SU-DHL-6 (cell line): Measurements from ENCODE around the gene DNAL4.

Source experiments
- H2AFZ ChIP-seq: fragments of 200-600 bp; sonication (generic); 2 replicates; pipeline ENCODE4 v1.6.1; 2014; ENCODE audit warnings: low read depth, mild to moderate bottlenecking, moderate library complexity, mixed read lengths, antibody characterized with exemption, low read length; ENCODE audit not compliant: severe bottlenecking
- H3F3A ChIP-seq: fragments of 200-600 bp; shearing (Covaris generic); 2 replicates; pipeline ENCODE4 v1.6.0; 2016; ENCODE audit warnings: antibody characterized with exemption, mild to moderate bottlenecking; ENCODE audit not compliant: insufficient read depth
- H3K27ac ChIP-seq: fragments of 200-600 bp; sonication (generic); 2 replicates; pipeline ENCODE4 v1.5.1; 2016; ENCODE audit warnings: low read depth, mild to moderate bottlenecking, low read length, moderate library complexity, mixed read lengths
- H3K27me3 ChIP-seq: fragments of 200-600 bp; sonication (generic), shearing (Covaris generic); 2 replicates; pipeline ENCODE4 v1.6.0; 2014; ENCODE audit warnings: mild to moderate bottlenecking, low read length
- H3K36me3 ChIP-seq: fragments of 200-600 bp; sonication (generic); 2 replicates; pipeline ENCODE4 v1.6.1; 2014; ENCODE audit warnings: mild to moderate bottlenecking, low read length, mixed read lengths
- H3K4me2 ChIP-seq: fragments of 300-600, 200-600 bp; shearing (Covaris generic), sonication (generic); 2 replicates; pipeline ENCODE4 v1.6.0; 2014; ENCODE audit warnings: low read length, low read depth, mild to moderate bottlenecking; ENCODE audit not compliant: poor library complexity, severe bottlenecking
- H3K4me3 ChIP-seq: fragments of 200-600 bp; sonication (generic); 2 replicates; pipeline ENCODE4 v1.5.1; 2014; ENCODE audit warnings: antibody characterized with exemption, low read length, mild to moderate bottlenecking, mixed read lengths; ENCODE audit not compliant: insufficient read depth, poor library complexity, severe bottlenecking
- H3K79me2 ChIP-seq: fragments of 200-600 bp; sonication (generic); 2 replicates; pipeline ENCODE4 v1.6.1; 2014; ENCODE audit warnings: mild to moderate bottlenecking, low read length, moderate library complexity; ENCODE audit not compliant: insufficient read depth
- H3K9ac ChIP-seq: fragments of 200-600 bp; sonication (generic); 2 replicates; pipeline ENCODE4 v1.7.0; 2014; ENCODE audit warnings: mild to moderate bottlenecking, low read length
- H3K9me2 ChIP-seq: fragments of 200-600 bp; sonication (generic); replicated peaks from 2 replicates; pipeline ENCODE4 v1.6.1; 2014; ENCODE audit warnings: low read length; ENCODE audit not compliant: insufficient read depth
- H3K9me3 ChIP-seq: fragments of 200-600 bp; sonication (generic); 2 replicates; pipeline ENCODE4 v1.6.1; 2014; ENCODE audit warnings: low read length, mixed read lengths; ENCODE audit not compliant: insufficient read depth
- H4K20me1 ChIP-seq: fragments of 200-600 bp; sonication (generic); 2 replicates; pipeline ENCODE4 v1.6.1; 2014; ENCODE audit warnings: low read depth, mild to moderate bottlenecking, antibody characterized with exemption, low read length, moderate library complexity, mixed read lengths
- CTCF ChIP-seq: fragments of 200-600 bp; sonication (generic); IDR thresholded peaks from one replicate; pipeline ENCODE4 v1.5.1; 2017; ENCODE audit warnings: antibody characterized with exemption, mild to moderate bottlenecking, low read length, moderate library complexity; ENCODE audit not compliant: insufficient read depth, poor library complexity, severe bottlenecking
- EZH2phosphoT487 ChIP-seq: fragments of 200-600 bp; sonication (generic), shearing (Covaris generic); conservative IDR thresholded peaks from 2 replicates; pipeline ENCODE4 v1.6.1; 2018; ENCODE audit warnings: mild to moderate bottlenecking, antibody characterized with exemption, low read length, moderate library complexity, mixed read lengths

The DNAL4 gene

GRCh38 chr22:38829485-38829884 lies 35.5 kb upstream of the DNAL4 start:
- Histone ChIP-seq H3K27me3 (no peaks in the 10 kb centered on the region; the same call in 1 of the 2 replicates), H3K9me2 (no peaks in the 10 kb centered on the region), H3K27ac (no peak overlapping the region), H3F3A (no peaks in the 10 kb centered on the region), H3K36me3 (no peaks in the 10 kb centered on the region), H3K9ac (no peak overlapping the region), H3K79me2 (no peaks in the 10 kb centered on the region), H4K20me1 (no peaks in the 10 kb centered on the region), H2AFZ (no peak overlapping the region), H3K9me3 (no peaks in the 10 kb centered on the region), H3K4me2 (no peak overlapping the region), H3K4me3 (no peak overlapping the region)
- TF ChIP-seq CTCF (no peak), EZH2phosphoT487 (no peak)

GRCh38 chr22:38828616-38829205 lies 34.8 kb upstream of the DNAL4 start:
- no peak overlapping the region for H2AFZ ChIP-seq

GRCh38 chr22:38828191-38828590 lies 34.2 kb upstream of the DNAL4 start:
- TF ChIP-seq CTCF (no peak), EZH2phosphoT487 (no peak)
- H3F3A ChIP-seq, result no peaks in the 10 kb centered on the region

More at GRCh38 chr22:38828616-38829205, 34.8 kb upstream of the DNAL4 start:
- no peaks in the 10 kb centered on the region; the same call in 1 of the 2 replicates for H3K27me3 ChIP-seq
- TF ChIP-seq EZH2phosphoT487 (no peak), CTCF (no peak)
- H3K4me2 ChIP-seq, result no peak overlapping the region
- no peak overlapping the region for H3K4me3 ChIP-seq
- no peak overlapping the region for H3K9ac ChIP-seq
- no peaks in the 10 kb centered on the region for H3F3A ChIP-seq
- H3K27ac ChIP-seq, result no peak overlapping the region
- no peaks in the 10 kb centered on the region for H3K79me2 ChIP-seq
- H3K36me3 ChIP-seq, result no peaks in the 10 kb centered on the region
- no peaks in the 10 kb centered on the region for H4K20me1 ChIP-seq
- H3K9me3 ChIP-seq, result no peaks in the 10 kb centered on the region
- H3K9me2 ChIP-seq, result no peaks in the 10 kb centered on the region

More at GRCh38 chr22:38828191-38828590, 34.2 kb upstream of the DNAL4 start:
- Histone ChIP-seq H4K20me1 (no peaks in the 10 kb centered on the region), H3K27ac (no peak overlapping the region), H3K4me3 (no peak overlapping the region), H3K9me2 (no peaks in the 10 kb centered on the region), H3K79me2 (no peaks in the 10 kb centered on the region), H3K36me3 (no peaks in the 10 kb centered on the region), H3K27me3 (no peaks in the 10 kb centered on the region; the same call in 1 of the 2 replicates), H3K9ac (no peak overlapping the region), H2AFZ (no peak overlapping the region), H3K9me3 (no peaks in the 10 kb centered on the region), H3K4me2 (no peak overlapping the region)
